ENCODE measurements around the gene UQCR11.

The UQCR11 gene

DNA sequence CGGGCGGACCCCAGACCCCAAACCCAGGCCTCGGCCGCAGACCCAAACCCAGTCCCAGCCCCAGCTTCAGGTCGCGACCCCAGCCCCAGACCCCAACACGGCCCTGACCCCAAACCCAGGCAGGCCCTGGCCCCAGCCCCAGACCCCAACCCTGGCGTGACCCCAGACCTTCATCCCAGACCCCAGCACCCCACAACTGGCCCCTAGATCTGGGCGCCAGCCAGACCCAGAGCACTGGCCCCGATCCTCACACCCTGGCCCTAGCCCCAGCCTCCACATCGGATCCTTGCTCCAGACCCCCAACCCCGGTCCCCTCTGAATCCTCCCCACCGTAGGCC, 20.1 kb downstream of the UQCR11 start:
- DNase-seq, result no peak

DNA sequence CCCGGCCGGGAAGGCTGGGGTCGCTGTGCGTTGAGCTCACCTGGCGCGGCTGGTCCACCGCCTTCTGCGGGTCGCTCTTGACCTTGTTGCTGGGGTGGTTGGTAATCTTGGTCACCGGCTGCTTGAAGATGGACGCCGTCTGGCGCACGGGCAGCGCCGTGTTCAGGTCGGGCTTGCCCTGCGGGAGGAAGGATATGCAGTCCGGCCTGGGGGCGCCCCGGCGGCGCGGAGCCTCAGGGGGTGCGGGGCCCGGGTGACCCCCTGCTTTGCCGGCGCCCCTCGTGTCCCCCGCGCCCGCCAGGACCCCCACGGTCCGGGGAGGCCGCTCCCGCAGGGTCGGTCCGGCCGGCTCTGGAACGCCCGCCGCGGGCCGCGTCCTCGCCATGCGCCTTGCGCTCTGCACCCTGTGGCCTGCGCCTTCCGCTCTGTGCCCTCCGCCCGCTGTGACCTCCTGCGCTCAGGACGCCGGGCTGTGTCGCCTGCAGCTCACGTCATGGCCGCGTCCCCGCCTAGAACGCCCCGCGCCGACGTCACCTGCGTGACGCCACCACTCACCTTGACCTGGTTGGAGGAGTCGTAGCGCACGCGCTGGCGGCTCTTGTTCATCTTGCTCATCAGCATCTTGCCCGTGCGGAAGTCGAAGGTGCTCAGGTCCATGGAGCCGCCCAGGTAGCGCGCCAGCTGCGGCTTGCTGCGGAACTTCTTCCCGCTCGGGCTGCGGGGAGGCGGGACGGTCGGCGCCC, 20.6 kb downstream of the UQCR11 start:
- DNase-seq, result no peak

DNA sequence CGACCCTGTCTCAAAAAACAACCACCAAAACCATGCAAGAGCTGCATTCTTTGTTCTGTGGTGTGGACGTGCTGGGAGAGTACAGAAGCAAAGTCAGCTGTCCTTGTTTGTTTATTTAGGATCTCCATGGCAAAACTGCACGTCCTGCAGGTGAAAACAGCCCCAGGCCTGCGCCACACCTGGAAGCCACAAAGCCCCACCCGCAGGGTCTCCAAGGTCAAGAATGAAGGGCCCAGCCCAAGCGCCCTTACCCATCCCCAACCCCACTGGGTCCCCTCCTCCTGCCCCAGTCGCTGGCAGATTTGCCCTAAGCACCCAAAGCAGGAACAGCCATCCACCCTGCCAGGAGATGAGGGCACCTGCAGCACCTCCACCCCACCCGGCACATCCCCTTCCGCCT, 23.1 kb downstream of the UQCR11 start:
- DNase-seq, result no peak

DNA sequence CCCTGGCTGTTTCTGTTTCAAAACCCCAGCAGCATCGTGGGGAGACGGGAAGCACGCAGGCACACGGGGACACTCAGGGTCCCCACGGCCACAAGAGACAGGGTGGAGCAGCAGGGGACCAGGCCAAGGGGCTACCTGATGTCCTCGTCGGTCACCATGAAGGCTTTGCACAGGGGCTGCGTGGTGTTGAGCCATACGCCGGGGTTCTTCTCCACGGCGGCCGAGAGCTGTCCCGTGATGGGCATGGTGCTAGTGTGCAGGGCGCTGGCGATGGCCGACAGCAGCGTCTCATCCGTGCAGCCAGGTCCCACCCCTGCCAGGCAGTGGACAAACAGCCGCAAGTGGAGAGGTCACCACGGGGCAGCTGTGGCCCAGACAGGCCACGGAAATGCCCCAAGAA, 24.3 kb downstream of the UQCR11 start:
- DNase-seq, result no peak

DNA sequence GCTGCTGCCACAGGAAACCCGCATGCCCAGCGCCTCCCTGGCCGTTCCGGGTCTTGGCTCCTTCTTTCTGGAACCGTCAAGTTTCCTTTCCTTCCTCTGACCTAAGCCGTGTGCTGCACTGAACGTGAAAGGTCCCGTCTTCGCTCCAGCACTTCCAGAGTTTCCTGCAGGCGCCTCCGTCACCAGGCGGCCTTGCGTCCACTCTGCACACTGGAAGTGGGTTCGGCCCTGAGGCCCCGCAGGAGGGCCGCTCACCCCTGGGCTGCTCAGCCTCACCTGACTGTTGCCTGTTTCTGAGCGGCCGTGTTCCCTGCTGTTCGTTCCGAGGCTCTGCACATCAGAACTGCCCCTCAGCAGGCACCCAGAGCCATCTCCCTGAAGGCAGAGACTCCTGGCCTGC, 24.9 kb downstream of the UQCR11 start:
- no peak for DNase-seq

DNA sequence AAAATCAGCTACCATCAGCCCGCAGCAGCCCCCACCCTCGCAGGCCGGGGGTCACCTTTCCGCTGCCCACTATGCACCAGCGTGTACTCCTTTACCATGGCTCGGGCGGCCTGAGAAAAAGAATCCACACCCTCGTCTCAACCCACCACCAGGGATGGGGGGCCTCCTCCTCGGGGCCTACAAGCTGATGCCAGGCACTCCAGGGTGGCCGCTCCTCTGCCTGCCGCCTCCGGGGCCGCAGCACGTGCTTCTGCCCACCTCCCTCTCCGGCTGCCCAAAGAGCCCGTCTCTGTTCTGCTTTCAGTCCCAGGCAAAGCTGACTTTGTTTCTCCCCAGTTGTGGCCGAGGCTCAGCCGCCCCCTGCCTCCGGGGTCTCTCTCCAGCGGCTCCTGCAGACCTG, 26.0 kb downstream of the UQCR11 start:
- no peak for DNase-seq

DNA sequence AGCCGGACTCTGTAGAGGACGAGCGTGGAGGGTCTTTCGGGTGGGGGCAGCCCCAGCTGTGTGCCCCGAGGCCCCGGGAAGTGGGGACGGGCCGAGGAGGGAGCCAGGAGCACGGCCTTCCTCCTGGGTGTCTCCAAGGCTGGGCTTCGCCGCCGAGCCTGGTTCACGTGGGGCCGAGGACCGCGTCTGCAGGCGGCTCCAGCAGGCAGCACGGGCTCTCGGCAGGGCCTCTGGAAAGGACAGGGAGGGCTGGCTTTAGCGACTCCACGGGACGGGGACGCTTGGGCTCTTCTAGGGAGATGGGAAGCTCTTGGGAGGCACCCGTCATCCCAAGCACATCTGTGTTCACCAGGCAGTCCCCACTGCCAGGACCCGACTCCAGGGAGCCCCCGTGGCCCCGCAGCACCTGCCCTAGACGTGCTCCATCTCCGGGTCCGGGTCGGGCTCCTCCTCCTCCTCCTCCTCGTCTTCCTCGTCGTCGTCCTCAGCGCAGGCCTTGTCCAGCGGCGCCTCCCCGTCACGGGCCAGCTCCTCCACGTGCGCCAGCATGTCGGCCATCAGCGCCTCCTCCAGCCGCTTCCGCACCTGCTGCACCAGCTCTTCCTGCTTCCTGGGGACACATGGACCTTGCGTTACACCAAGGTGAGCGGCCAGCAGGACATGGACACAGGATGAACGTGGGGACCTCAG, 27.2 kb downstream of the UQCR11 start:
- no peak for DNase-seq

DNA sequence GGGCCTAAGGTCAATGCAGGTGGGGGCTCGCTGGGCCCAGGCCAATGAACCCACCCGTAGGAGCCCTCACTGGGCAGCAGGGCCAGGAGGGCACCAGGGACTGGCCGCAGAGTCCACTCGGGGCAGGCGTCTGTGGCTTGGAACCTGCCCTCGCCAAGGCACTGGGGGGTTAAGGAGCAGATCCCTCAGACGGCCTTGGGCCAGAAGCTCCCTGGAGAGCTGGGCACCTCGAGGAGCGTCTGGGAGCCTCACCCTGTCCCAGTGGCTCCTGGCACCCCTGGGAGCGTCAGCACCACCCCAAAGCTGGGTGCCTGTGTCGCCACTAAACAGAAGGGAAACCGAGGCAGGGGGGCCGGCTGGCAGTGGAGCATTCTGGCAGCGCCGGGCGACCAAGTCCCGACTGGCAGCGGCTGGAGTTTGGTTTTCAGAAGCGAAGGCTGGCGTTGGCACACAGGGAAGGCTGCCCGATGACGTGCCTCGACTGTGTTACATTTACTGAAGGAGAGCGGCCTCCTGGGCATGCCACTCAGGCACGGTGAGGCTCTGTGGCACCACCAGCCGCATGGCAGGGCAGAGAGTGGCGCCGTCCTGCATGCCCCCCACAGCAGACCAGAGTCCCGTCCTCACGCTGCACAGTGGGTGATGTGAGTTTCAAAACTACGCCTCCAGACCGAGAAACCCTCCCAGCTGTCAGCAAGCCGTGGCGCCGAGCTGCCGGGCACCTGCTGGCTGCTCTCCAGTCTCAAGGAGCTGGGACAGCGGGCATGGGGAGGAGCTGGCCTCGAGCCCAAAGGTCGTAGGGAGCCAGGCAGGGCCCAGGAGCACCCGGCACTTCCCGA, 28.0 kb downstream of the UQCR11 start:
- no peak for DNase-seq

DNA sequence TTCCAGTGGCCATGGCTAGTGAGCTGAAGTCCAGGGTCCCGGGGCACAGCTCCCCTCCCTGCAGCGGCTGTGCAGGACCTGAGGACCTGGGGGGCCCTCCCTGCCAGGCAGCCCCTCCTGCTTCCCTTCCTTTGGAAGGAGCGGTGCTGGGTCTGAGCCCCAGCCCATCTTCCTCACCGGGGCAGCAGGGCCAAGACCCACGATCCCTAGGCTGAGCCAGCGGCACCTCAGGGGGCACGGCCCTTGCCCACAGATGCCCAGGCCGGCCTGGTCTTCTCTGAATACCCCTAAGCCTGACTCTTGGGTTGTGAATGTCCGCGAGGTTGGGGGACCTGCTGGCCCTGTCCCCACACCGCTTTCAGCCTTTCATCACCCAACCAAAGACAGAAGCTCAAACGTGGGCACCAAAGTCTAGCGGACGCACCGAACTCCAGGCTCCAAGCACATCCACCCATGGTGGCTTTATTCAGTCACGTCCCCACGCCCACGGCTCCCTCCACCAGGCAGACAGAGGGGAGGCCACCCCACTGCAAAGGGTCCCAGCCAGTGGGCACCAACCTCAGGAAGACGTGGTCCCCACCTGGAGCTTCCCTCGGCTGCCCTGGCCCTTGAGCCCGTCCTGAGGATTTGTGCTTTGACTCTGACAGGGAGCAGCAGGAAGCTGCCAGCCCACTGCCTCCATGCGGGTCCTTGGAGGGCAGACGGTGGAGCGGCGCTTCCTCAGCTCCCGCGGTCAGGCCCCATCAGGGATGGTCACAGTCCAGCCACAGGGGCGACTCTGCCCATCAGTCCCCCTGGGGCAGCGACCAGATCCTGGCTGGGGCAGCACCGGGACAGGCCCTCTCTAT, 28.8 kb downstream of the UQCR11 start:
- no peak for DNase-seq

DNA sequence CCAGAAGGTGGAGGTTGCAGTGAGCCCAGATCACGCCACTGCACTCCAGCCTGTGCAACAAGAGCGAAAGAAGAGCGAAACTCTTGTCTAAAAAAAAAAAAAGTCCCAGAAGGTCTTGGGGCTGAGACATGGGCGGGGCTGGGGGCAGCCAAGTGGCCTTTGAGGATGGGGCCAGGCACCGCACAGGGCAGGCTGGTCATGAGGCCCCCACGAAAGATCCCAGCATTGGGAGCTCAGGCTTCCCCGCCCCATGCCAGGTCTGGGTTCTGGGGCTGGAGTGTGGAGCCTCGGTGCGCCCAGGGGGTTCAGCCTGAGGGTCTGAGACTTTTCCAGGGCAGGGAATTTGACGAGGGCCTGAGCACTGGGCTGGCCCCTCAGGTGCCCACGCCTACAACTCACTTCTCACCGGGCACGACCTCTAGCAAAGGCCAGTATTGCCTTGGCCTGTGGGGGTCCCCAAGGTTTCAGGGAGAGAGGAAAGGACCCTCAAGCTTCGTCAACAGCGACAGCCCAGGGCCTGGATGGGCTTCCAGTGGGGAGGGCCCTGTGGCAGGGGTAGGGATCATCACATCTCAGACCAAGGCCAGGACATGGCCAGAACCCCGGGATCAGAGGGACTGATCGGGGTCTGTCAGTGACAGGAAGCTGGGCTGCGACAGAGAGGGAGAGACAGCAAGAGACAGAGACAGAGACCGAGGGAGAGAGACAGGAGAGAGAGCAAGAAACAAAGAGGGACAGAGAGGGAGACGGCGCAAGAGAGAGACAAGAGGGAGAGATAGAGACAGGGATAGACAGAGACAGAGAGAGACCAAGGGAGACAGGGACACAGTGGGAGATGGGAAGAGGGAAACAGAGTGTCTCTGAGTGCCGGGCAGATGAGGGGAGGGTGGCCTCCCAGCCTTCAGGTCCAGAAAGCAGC, 29.7 kb downstream of the UQCR11 start:
- no peak for DNase-seq

DNA sequence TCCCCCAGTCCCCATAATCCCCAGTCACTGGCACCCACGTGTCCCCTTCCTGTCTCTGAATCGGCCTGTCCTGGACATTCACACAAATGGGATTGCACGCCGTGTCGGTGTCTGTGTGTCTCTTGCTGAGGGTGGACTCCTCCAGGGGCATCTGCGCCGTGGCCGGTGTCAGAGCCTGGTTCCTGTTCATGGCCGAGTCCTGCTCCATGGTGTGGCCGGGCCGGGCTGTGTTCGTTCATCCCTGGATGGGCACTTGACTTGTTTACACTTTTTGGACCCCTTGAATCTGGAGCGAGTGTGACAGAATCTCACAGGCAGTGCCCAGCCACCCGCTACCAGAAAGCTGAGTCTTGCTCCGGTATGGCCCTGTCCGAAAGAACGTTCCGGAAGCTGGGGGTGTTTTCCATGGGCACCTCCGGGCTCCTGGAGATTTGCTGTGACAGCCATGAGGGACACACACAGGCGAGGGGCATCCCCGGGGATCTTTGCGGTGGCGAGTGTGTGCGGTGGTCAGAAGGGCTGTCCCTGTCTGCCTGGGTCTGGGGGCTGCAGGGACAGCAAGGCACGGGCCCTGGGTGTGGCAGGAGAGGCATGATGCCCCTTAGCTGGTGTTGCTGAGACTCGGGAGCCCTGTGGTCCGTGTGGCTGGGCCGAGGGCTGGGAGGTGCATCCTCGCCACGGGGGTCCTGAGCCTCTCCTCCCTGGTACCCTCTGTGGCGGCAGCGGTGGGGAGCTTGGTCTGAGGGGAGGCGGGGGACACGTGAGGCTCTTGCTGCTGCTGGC, 30.7 kb downstream of the UQCR11 start:
- no peak for DNase-seq

DNA sequence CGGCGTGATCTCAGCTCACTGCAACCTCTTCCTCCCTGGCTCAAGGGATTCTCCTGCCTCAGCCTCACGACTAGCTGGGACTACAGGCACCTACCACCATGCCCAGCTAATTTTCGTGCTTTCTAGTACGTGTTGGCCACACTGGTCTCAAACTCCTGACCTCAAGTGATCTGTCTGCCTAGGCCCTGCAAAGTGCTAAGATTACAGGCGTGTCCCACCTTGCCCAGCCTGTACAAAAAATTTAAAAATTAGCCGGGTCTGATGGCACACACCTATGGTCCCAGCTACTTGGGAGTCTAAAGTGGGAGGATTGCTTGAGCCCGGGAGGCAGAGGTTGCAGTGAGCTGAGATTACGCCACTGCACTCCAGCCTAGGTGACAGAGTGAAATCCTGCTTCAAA, 32.5 kb downstream of the UQCR11 start:
- DNase-seq, result no peak

DNA sequence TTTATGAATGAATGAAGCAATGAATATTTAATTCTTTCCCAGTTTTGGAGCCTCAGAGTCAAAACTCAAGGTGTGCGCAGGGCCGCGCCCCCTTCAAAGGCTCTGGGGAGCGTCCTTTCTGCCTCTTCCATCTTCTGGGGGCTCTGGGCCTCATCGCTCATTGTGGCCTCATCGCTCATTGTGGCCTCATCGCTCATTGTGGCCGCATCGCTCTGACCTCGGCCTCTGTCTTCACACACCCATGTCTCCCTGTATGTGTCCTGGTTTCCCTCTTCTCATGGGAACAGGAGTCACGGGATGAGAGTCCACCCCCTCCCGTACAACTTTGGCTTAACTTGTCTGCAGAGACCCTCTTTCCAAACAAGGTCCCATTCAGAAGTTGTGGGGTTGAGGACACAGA, 33.9 kb downstream of the UQCR11 start:
- no peak for DNase-seq

DNA sequence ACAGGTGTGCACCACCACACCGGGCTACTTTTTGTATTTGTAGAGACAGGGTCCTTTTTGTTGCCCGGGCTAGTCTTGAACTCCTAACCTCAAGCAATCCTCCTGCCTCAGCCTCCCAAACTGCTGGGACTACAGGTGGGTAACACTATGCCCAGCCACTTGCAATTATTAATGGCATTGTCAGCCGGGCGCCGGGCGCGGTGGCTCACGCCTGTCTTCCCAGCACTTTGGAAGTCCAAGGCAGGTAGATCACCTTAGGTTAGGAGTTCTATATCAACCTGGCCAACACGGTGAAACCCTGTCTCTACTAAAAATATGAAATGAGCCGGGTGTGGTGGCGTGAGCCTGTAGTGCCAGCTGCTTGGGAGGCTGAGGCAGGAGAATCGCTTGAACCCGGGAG, 34.4 kb downstream of the UQCR11 start:
- no peak for DNase-seq

DNA sequence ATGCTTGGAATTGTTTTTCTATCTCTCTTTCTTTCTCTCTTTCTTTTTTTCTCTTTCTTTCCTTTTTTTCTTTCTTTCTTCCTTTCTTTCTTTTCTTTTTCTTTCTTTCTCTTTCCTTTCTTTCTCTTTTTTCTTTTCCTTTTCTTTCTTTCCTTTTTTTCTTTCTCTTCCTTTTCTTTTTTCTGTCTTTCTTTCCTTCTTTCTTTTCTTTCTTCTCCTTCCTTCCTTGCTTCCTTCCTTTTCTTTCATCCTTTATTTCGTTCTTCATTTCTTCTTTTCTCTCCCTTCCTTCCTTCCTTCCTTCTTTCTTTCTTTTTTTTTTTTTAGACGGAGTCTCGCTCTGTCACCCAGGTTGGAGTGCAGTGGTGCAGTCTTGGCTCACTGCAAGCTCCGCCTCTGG, 35.3 kb downstream of the UQCR11 start:
- DNase-seq, result no peak

DNA sequence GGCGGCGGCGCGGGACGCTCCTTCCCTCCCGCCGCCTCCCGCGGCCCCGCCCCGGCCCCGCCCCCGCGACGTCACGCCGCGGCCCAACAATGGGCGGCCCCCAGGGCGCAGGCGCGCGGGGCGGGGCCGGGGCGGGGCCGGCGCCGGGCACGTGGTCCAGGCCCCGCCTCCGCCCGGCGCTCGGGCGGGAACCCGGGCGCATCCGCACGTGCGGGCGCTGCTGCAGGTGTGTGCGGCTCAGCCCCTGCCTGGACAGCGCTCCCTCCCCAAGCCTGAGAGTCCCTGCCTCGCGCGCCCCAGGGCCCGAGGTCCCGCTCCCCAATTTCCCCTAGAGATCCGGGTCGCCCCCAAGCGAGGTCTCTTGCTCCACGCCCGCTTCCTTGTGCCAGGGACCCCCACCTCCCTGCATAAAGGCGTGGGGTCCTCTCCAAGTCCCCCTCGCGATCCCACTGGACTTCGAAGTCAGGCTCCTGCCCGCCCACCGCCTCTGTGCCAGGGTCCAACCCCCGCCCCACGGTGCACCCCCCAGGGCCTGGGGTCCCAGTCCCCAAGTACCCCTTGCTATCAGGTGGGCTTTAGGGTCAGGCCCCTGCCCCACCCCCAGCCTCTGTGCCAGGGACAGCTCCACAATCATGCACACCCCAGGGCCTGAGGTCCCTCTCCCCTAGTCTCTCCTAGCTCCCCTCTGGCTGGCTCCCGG, 36.8 kb downstream of the UQCR11 start, which contains the start of gene MEX3D:
MEX3D (minus strand) TSS at position 6 of the 700 bp plus-strand sequence. CDS start 267 bp downstream, outside the sequence.
- DNase-seq, result no peak

DNA sequence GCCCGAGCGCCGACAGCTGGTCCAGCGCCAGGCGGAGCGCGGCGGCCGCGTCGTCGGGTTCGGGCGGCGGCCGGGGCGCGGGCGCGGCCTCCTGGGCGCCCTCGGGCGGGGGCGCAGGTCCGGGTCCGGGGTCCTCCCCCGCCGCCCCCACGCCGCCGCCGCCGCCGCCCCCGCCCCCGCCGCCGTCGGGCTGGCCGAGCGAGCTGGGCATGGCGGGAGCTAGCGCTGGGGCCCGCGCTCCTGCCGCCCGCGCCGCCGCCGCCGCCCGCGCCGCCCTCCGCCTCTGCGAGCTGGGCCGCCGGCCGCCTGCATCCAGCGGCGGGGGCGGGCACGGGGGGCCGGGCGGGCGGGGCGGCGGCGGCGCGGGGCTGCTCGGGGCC, 37.4 kb downstream of the UQCR11 start:
- DNase-seq, result no peak

DNA sequence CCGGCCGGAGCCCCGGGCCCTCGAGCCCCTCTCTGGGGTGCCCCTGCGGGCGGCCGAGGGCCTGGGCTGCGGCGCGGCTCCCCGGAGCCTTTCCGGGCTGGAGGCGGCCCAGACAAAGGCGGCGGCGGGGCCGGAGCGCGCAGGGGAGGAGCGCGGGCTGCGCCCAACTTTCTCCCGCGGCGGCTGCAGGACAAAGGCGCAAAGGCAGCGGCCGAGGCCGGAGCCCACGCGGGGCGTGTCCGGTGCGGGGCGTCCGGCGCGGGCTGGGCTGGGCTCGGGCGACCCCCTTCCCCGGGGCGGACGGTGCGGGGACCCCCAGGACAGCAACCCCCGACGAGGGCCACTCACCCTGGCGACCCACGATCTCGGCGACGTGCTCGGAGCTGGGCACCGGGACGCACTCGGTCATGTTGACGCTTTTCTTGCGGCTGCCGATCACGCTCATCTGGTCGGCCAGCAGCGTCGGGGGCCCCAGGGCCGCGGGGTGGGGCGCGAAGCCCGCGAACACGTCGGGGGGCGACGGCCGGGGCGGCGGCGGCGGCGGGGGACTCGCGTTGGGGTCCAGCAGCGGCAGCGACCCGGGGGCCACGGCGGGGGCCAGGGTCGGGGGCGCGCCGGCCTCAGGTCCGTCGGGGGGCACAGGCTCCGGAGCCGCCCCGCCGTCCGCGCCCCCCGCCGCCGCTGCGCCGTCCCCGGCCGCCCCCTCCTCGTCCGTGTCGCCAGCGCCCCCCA, 38.0 kb downstream of the UQCR11 start:
- DNase-seq, result no peak

DNA sequence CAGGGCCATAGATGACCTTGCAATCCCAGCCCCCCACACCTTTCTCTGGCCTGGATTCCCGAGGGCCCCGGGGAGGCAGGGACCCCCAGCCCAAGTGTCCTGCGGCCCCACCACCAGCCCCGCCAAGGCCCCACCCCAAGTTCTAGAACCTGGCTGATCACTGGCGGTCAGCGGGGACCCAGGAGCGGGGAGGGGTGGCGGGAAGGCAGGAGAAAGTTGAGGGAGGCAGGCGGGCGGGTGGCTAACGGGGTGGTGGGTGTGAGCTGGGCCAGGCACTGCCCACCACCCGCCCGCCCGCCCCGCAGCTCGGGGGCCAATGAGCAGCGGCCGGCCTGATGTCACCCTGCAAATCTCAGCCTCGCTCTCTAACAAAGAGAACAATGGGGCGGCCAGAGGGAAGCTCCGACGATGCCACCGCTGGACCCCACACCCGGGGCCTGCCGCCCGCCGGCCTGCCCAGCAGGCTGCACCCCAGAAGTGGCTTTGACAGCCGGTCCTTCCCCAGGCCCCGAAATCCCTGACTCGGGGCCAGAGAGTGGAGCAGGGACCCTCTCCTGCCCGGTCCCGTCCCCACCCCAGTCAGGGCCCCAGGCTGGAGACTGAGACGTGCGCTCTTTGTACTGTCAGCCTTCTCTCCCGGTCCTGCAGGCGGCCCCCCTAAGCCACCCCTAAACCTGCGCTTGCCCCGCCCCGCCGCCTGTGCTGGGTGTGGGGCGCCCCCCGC, 38.7 kb downstream of the UQCR11 start:
- no peak for DNase-seq
